ENCODE data around the gene PRPSAP1. TPM values are rescaled to one million over a fixed set of nuclear protein-coding genes. Genes with fewer than 3 reads are reported as not detected.
"Not testable (repeated sequence)": the region's sequence is repeated elsewhere in the genome, so short reads cannot be mapped to it uniquely, and the experiment has no call there.

PRPSAP1 gene
- total RNA-seq, 1 experiment from 2014 or later: 47.8 TPM

GRCh38 chr17:76350463-76350862 is 3.3 kb downstream of the PRPSAP1 start:
- TF ChIP-seq CTCF (conservative IDR thresholded peaks at IDR 0.05; ENCODE audit: low read depth, low read length) (no peak), EZH2phosphoT487 (IDR thresholded peaks at IDR 0.05; ENCODE audit: borderline replicate concordance, low read length) (no peak), EZH2 (IDR thresholded peaks at IDR 0.05; ENCODE audit: low read length, unreplicated experiment) (no peak)
- Histone ChIP-seq H3K4me3 (ENCODE audit: low read length) (no peak overlapping the region), H3F3A (ENCODE audit: low read length, unreplicated experiment) (no peaks in the 10 kb centered on the region), H4K20me1 (ENCODE audit: low read length) (no peaks in the 10 kb centered on the region), H3K36me3 (ENCODE audit: low read depth, low read length) (peaks cover 14% of the 10 kb centered on the region; the same call in 1 of the 2 replicates), H3K27ac (ENCODE audit: low read length) (no peak overlapping the region), H3K9me2 (replicated peaks; ENCODE audit: low read length) (no peaks in the 10 kb centered on the region), H2AFZ (ENCODE audit: low read length) (no peak overlapping the region), H3K27me3 (ENCODE audit: low read length) (no peaks in the 10 kb centered on the region), H3K4me2 (ENCODE audit: low read length) (no peak overlapping the region), H3K4me1 (ENCODE audit: insufficient read depth, low read length) (peaks cover 18% of the 10 kb centered on the region), H3K9ac (ENCODE audit: low read length) (no peak overlapping the region), H3K9me3 (ENCODE audit: low read length) (no peaks in the 10 kb centered on the region), H3K79me2 (ENCODE audit: low read length) (peaks cover 46% of the 10 kb centered on the region)
- CTCF ChIA-PET: no interaction called here
- POLR2A ChIA-PET (ENCODE audit: unreplicated experiment): no interaction called here
- DNase-seq: no peak
- intact Hi-C loops (cut with micrococcal nuclease): loop anchor here (5.0 kb wide), 1 partner anchor 37 kb away; no protein-coding TSS in a partner anchor
- BruUV-seq (replicated peaks): no TSS peak
- ATAC-seq: no peak

GRCh38 chr17:76346936-76347335 is 6.8 kb downstream of the PRPSAP1 start:
- H3K9ac ChIP-seq (ENCODE audit: low read length); H3K4me2 ChIP-seq (ENCODE audit: low read length); ATAC-seq; H3K9me3 ChIP-seq (ENCODE audit: low read length); H3K9me2 ChIP-seq (replicated peaks; ENCODE audit: low read length); H4K20me1 ChIP-seq (ENCODE audit: low read length); H3F3A ChIP-seq (ENCODE audit: low read length, unreplicated experiment); H3K4me1 ChIP-seq (ENCODE audit: insufficient read depth, low read length); H2AFZ ChIP-seq (ENCODE audit: low read length); DNase-seq; H3K27me3 ChIP-seq (ENCODE audit: low read length); POLR2A ChIA-PET (ENCODE audit: unreplicated experiment); BruUV-seq (replicated peaks); intact Hi-C loops (cut with micrococcal nuclease); H3K27ac ChIP-seq (ENCODE audit: low read length); H3K4me3 ChIP-seq (ENCODE audit: low read length): not testable (repeated sequence)
- Histone ChIP-seq H3K36me3 (ENCODE audit: low read depth, low read length) (peaks cover 31% of the 10 kb centered on the region), H3K79me2 (ENCODE audit: low read length) (peaks cover 32% of the 10 kb centered on the region)
- CTCF ChIA-PET: interaction anchor here (0.6 kb wide), 1 partner anchor 214 kb away, joined by 3 read pairs; no protein-coding TSS in a partner anchor

- intact Hi-C loops (cut with micrococcal nuclease): no loop called here
- Histone ChIP-seq H3K27me3 (ENCODE audit: low read length) (no peaks in the 10 kb centered on the region), H3K4me1 (ENCODE audit: insufficient read depth, low read length) (no peaks in the 10 kb centered on the region), H3K9ac (ENCODE audit: low read length) (no peak overlapping the region), H3K4me3 (ENCODE audit: low read length) (no peak overlapping the region), H3K4me2 (ENCODE audit: low read length) (no peak overlapping the region), H3K79me2 (ENCODE audit: low read length) (peaks cover 17% of the 10 kb centered on the region), H3K9me3 (ENCODE audit: low read length) (no peaks in the 10 kb centered on the region), H3K27ac (ENCODE audit: low read length) (no peak overlapping the region), H3K36me3 (ENCODE audit: low read depth, low read length) (peaks cover 37% of the 10 kb centered on the region), H4K20me1 (ENCODE audit: low read length) (no peaks in the 10 kb centered on the region), H2AFZ (ENCODE audit: low read length) (no peak overlapping the region), H3K9me2 (replicated peaks; ENCODE audit: low read length) (no peaks in the 10 kb centered on the region), H3F3A (ENCODE audit: low read length, unreplicated experiment) (no peaks in the 10 kb centered on the region)
- ChIA-PET CTCF (no interaction called here), POLR2A (ENCODE audit: unreplicated experiment) (no interaction called here)
- no TSS peak for BruUV-seq (replicated peaks)
- DNase-seq (no peak), ATAC-seq (no peak)
- no peak for TF ChIP-seq EZH2 (IDR thresholded peaks at IDR 0.05; ENCODE audit: low read length, unreplicated experiment)
- TF ChIP-seq CTCF (conservative IDR thresholded peaks at IDR 0.05; ENCODE audit: low read depth, low read length): no peak
- TF ChIP-seq EZH2phosphoT487 (IDR thresholded peaks at IDR 0.05; ENCODE audit: borderline replicate concordance, low read length): no peak
These were observed 8.2 kb downstream of the PRPSAP1 start for GRCh38 chr17:76345377-76345974.

Data from PC-3 (cell line).